Endothelial cell (in vitro differentiated cells): ENCODE data around the gene PIGP. TPM values are rescaled to one million over a fixed set of nuclear protein-coding genes. Genes with fewer than 3 reads are reported as not detected.

Experiments used
- DNase-seq: peaks from one replicate; pipeline ENCODE4 v3.0.0; 2021; ENCODE audit warnings: low spot score
- H3K27ac Mint-ChIP-seq: one replicate; pipeline ENCODE4 v1.8.0; 2021; ENCODE audit warnings: mixed read lengths, inconsistent platforms; ENCODE audit not compliant: unreplicated experiment
- H3K27me3 Mint-ChIP-seq: one replicate; pipeline ENCODE4 v1.8.0; 2021; ENCODE audit warnings: mild to moderate bottlenecking, moderate library complexity, mixed read lengths, inconsistent platforms; ENCODE audit not compliant: unreplicated experiment
- H3K36me3 Mint-ChIP-seq: one replicate; pipeline ENCODE4 v1.8.0; 2021; ENCODE audit warnings: mild to moderate bottlenecking, low read depth, mixed read lengths, inconsistent platforms; ENCODE audit not compliant: unreplicated experiment
- H3K4me1 Mint-ChIP-seq: one replicate; pipeline ENCODE4 v1.8.0; 2021; ENCODE audit warnings: mild to moderate bottlenecking, mixed read lengths, inconsistent platforms; ENCODE audit not compliant: unreplicated experiment
- H3K4me3 Mint-ChIP-seq: one replicate; pipeline ENCODE4 v1.8.0; 2021; ENCODE audit warnings: mild to moderate bottlenecking, mixed read lengths, inconsistent platforms; ENCODE audit not compliant: unreplicated experiment
- H3K9me3 Mint-ChIP-seq: one replicate; pipeline ENCODE4 v1.8.0; 2021; ENCODE audit warnings: mixed read lengths, inconsistent platforms; ENCODE audit not compliant: unreplicated experiment
- total RNA-seq: library from RNA; stranded (reverse); fragmentation: NEBNext Ultra II Directional; extraction: Animal tissue kit (Norgen Biotek cat#: 25700); gene quantifications from one replicate; pipeline ENCODE4 v1.2.1, GENCODE V29; 2021; ENCODE audit not compliant: unreplicated experiment
- TF ChIP-seq, protein P1 (sequence below): fragments of 200-600 bp; sonication (generic); IDR thresholded peaks from one replicate; pipeline ENCODE4 v1.5.0; 2021; ENCODE audit warnings: antibody characterized with exemption; ENCODE audit not compliant: unreplicated experiment

Gene PIGP
- total RNA-seq, 1 donor from 2014 or later = 14.1 TPM

DNA sequence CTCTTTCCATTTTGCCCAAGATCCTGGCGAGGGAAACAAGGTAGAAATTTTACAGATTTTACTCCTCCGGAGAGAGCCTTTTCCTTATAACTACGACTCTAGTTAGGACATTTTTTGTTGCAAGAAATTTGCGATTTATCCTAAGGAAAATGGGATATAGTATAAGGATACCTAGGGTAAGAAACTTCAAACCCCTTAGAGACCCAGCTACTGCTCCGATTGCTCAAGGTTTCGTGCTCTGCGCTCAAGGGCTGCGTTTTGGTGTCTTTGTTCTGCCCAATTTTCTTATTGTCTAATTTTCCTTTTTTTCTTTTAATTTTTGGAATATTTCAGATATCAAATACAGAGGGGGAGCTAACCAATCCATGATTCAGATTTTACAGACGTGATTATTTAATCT is 1.7 kb upstream of the PIGP start:
- Mint-ChIP-seq H3K27ac (no peak overlapping the region), H3K36me3 (peaks cover 8% of the 10 kb centered on the region), H3K4me1 (peaks cover 33% of the 10 kb centered on the region), H3K27me3 (peaks cover 18% of the 10 kb centered on the region), H3K4me3 (peak overlapping the region; percentile 97), H3K9me3 (no peaks in the 10 kb centered on the region)
- no peak for DNase-seq
- TF ChIP-seq, protein P1, sequence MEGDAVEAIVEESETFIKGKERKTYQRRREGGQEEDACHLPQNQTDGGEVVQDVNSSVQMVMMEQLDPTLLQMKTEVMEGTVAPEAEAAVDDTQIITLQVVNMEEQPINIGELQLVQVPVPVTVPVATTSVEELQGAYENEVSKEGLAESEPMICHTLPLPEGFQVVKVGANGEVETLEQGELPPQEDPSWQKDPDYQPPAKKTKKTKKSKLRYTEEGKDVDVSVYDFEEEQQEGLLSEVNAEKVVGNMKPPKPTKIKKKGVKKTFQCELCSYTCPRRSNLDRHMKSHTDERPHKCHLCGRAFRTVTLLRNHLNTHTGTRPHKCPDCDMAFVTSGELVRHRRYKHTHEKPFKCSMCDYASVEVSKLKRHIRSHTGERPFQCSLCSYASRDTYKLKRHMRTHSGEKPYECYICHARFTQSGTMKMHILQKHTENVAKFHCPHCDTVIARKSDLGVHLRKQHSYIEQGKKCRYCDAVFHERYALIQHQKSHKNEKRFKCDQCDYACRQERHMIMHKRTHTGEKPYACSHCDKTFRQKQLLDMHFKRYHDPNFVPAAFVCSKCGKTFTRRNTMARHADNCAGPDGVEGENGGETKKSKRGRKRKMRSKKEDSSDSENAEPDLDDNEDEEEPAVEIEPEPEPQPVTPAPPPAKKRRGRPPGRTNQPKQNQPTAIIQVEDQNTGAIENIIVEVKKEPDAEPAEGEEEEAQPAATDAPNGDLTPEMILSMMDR = no peak

DNA sequence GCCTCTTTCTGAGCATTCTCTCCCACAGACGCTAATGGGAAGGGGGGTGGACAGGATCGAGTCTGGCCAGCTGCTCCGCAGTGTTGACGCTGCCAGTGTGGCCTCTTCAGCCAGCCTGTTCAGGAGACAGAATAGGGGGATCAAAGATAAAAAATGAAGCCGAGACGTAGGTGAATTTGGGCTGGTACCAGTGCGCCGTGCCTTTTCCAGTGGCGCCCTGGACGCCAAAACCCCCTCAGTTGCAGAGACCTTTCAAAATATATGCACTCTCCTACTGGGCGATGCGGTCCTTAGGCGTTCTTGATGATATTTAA is 1.3 kb upstream of the PIGP start:
- H3K4me1 Mint-ChIP-seq = peaks cover 33% of the 10 kb centered on the region
- TF ChIP-seq, protein P1 = no peak
- DNase-seq = no peak
- no peaks in the 10 kb centered on the region for H3K9me3 Mint-ChIP-seq
- H3K27me3 Mint-ChIP-seq = peaks cover 18% of the 10 kb centered on the region
- H3K27ac Mint-ChIP-seq = peak overlapping the region; percentile 69
- peak overlapping the region; percentile 97 for H3K4me3 Mint-ChIP-seq
- H3K36me3 Mint-ChIP-seq = peaks cover 8% of the 10 kb centered on the region

GRCh38 chr21:37073417-37074196 is 736 bp upstream of the PIGP start:
- no peak for DNase-seq
- Mint-ChIP-seq H3K36me3 (peaks cover 8% of the 10 kb centered on the region), H3K4me1 (peaks cover 33% of the 10 kb centered on the region), H3K4me3 (peak overlapping the region; percentile 97), H3K9me3 (no peaks in the 10 kb centered on the region), H3K27me3 (peaks cover 18% of the 10 kb centered on the region), H3K27ac (peak overlapping the region; percentile 69)
- TF ChIP-seq, protein P1 = no peak

DNA sequence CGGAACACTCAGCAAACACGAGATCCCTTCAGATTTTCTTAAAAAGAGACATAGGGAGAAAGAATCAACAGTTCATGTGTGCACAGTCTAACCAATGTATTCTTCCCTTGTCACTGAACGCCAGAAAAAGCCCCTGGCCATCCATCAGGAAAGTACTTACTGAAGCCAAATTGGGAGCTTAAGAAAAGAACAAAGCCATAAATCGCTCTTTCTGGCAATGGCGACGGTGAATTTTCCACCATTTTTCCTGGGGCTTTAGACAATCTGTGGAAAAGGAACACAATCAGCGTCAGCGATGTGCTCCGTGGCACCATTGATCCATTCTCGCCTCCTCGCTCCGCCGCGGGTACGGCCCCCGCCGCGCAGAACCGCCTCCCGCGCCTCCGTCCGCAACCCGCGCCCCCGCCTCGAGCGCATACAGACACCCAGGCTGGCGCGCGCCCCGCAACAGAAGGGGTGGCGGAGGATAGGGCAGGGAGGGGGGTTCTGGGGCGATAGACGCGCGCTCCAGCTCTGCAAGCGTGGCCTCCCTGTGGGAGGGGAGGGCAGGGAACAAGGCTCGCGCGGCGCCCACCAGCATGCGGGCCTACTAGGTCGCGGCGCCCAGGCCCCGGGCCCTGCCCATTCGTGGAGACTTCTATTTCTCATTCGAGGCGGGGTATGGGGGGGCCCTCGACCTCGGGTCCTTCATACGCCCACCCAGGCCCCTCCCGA is 440 bp downstream of the PIGP start:
- H3K27ac Mint-ChIP-seq = peak overlapping the region; percentile 91
- TF ChIP-seq, protein P1 = no peak
- H3K4me1 Mint-ChIP-seq = peaks cover 31% of the 10 kb centered on the region
- H3K27me3 Mint-ChIP-seq = peaks cover 18% of the 10 kb centered on the region
- no peak for DNase-seq
- no peaks in the 10 kb centered on the region for H3K9me3 Mint-ChIP-seq
- peaks cover 8% of the 10 kb centered on the region for H3K36me3 Mint-ChIP-seq
- peak overlapping the region; percentile 89 for H3K4me3 Mint-ChIP-seq
